ENCODE results near the gene ALKBH3. TPM values are rescaled to one million over a fixed set of nuclear protein-coding genes. Genes with fewer than 3 reads are reported as not detected.

The ALKBH3 gene
- total RNA-seq, 1 experiment from 2014 or later: not detected

- Histone ChIP-seq H3K79me2 (ENCODE audit: low read length) (no peaks in the 10 kb centered on the region), H3K27me3 (ENCODE audit: low read length) (no peaks in the 10 kb centered on the region), H3K9me3 (ENCODE audit: low read length) (no peaks in the 10 kb centered on the region), H3K27ac (ENCODE audit: low read length) (no peak overlapping the region), H2AFZ (ENCODE audit: low read length) (no peak overlapping the region; the same call in 1 of the 2 replicates), H3K4me3 (ENCODE audit: low read length) (no peak overlapping the region), H3K9ac (ENCODE audit: low read length) (no peak overlapping the region), H4K20me1 (ENCODE audit: insufficient read depth, low read depth, low read length) (no peaks in the 10 kb centered on the region), H3K9me2 (replicated peaks; ENCODE audit: insufficient read depth, low read length) (no peaks in the 10 kb centered on the region), H3K4me2 (ENCODE audit: low read depth, low read length, poor library complexity, severe bottlenecking) (no peak overlapping the region), H3K36me3 (ENCODE audit: insufficient read depth, low read length) (no peaks in the 10 kb centered on the region), H3K4me1 (ENCODE audit: low read length) (no peaks in the 10 kb centered on the region)
- no peak for DNase-seq
These were observed 40.2 kb downstream of the ALKBH3 start for GRCh38 chr11:43920598-43921419.

DNA sequence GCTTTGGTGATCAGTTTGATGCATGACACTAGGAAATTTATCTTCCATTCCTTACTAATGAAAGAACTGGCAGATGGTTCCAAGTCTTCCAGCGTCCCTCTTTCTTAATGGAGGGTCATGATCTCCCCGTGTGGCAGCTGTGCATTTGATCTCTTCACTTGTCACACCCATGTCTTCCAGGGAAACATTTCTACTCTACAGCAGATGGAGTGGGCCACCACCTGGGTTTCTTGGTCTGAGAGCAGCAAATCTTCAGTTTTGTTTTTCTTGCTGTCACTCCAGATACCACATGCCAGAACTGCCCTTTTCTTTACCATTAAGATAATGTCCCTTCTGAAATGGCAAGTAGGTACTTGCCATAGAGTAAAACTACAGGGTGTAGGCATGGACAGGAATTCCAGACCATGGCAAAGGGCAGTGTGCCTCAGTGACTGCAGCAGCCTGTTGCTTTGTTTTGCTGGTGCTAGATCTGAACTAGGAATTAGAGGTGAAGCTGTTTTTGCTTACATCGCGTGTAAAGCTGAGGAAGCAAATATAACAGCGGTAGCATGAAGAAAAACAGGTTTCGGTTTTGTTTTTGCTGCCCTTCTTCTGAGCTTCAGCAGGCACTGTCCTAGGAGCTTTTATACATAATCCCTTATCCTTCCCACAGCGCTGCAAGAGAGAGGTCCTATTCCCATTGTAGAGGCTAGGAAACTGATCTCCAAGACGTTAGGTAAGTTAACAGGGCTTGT, 41.1 kb downstream of the ALKBH3 start:
- no peaks in the 10 kb centered on the region for H3K9me2 ChIP-seq (replicated peaks; ENCODE audit: insufficient read depth, low read length)
- no peaks in the 10 kb centered on the region for H3K36me3 ChIP-seq (ENCODE audit: insufficient read depth, low read length)

DNA sequence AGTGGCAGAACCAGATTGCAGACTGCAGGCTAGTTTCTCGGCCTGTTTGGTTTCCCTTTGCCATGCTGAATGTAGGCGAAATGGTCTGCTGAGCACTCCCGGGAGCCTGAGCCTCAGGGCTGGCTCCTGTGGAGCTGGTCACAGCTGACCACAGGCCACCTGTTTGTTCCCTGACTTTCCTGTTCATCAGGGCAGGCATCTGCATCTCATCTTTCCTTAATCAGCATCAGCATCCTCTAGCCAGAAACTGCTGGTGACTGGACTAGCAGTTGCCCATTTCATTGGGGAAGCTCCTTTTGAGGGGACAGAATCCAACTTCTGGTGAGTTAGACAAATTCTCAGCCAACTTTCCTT, 41.6 kb downstream of the ALKBH3 start:
- Histone ChIP-seq H3K9ac (ENCODE audit: low read length) (no peak overlapping the region), H3K4me1 (ENCODE audit: low read length) (no peaks in the 10 kb centered on the region), H3K79me2 (ENCODE audit: low read length) (no peaks in the 10 kb centered on the region), H4K20me1 (ENCODE audit: insufficient read depth, low read depth, low read length) (no peaks in the 10 kb centered on the region), H3K27ac (ENCODE audit: low read length) (no peak overlapping the region), H3K9me2 (replicated peaks; ENCODE audit: insufficient read depth, low read length) (no peaks in the 10 kb centered on the region), H2AFZ (ENCODE audit: low read length) (no peak overlapping the region), H3K4me3 (ENCODE audit: low read length) (no peak overlapping the region), H3K9me3 (ENCODE audit: low read length) (no peaks in the 10 kb centered on the region), H3K27me3 (ENCODE audit: low read length) (no peaks in the 10 kb centered on the region), H3K36me3 (ENCODE audit: insufficient read depth, low read length) (no peaks in the 10 kb centered on the region), H3K4me2 (ENCODE audit: low read depth, low read length, poor library complexity, severe bottlenecking) (no peak overlapping the region)
- no peak for DNase-seq

More for the DNA sequence above, 41.1 kb downstream of the ALKBH3 start:
- Histone ChIP-seq H3K4me3 (ENCODE audit: low read length) (no peak overlapping the region), H3K27ac (ENCODE audit: low read length) (no peak overlapping the region), H2AFZ (ENCODE audit: low read length) (no peak overlapping the region), H3K4me1 (ENCODE audit: low read length) (no peaks in the 10 kb centered on the region), H3K9ac (ENCODE audit: low read length) (no peak overlapping the region), H3K9me3 (ENCODE audit: low read length) (no peaks in the 10 kb centered on the region), H3K79me2 (ENCODE audit: low read length) (no peaks in the 10 kb centered on the region), H3K27me3 (ENCODE audit: low read length) (no peaks in the 10 kb centered on the region), H3K4me2 (ENCODE audit: low read depth, low read length, poor library complexity, severe bottlenecking) (no peak overlapping the region), H4K20me1 (ENCODE audit: insufficient read depth, low read depth, low read length) (no peaks in the 10 kb centered on the region)
- DNase-seq: no peak

DNA sequence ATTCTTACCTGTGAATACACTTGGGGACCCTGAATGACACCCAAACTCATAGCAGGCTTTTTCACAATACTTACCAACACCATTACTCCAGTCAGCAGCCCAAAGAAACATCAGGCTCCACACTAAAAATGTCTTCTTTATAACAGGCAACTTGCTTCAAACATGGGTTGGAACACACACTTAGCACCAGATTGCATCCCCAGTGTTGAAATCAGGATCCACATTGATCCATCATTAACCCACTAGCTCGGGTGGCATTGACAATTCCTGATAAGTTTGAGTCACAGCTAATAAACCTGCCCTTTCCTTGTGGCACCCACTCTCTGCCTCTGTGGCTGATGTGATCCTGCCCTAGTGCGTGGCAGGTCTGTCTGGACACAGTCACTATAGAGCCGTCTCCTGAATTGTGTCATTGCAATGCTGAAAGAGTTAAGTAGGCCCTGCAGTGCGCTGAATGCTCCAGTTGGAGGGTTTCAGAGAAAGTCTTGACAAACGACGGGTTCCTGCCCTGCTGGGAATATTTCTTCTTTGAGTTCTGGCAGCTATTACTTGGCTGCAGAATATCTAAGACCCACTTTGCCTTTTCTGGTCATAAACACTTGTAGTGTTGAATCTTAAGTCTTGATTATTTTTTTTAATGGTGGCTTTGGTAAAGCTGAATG, 42.2 kb downstream of the ALKBH3 start:
- H3K9me2 ChIP-seq (replicated peaks; ENCODE audit: insufficient read depth, low read length): no peaks in the 10 kb centered on the region
- H4K20me1 ChIP-seq (ENCODE audit: insufficient read depth, low read depth, low read length): no peaks in the 10 kb centered on the region
- H3K4me3 ChIP-seq (ENCODE audit: low read length): no peak overlapping the region
- no peak overlapping the region for H2AFZ ChIP-seq (ENCODE audit: low read length)
- H3K79me2 ChIP-seq (ENCODE audit: low read length): no peaks in the 10 kb centered on the region
- H3K9ac ChIP-seq (ENCODE audit: low read length): no peak overlapping the region
- no peak overlapping the region for H3K27ac ChIP-seq (ENCODE audit: low read length)
- no peaks in the 10 kb centered on the region for H3K4me1 ChIP-seq (ENCODE audit: low read length)
- H3K4me2 ChIP-seq (ENCODE audit: low read depth, low read length, poor library complexity, severe bottlenecking): no peak overlapping the region
- no peaks in the 10 kb centered on the region for H3K9me3 ChIP-seq (ENCODE audit: low read length)
- no peaks in the 10 kb centered on the region for H3K27me3 ChIP-seq (ENCODE audit: low read length)
- H3K36me3 ChIP-seq (ENCODE audit: insufficient read depth, low read length): no peaks in the 10 kb centered on the region
- no peak for DNase-seq

DNA sequence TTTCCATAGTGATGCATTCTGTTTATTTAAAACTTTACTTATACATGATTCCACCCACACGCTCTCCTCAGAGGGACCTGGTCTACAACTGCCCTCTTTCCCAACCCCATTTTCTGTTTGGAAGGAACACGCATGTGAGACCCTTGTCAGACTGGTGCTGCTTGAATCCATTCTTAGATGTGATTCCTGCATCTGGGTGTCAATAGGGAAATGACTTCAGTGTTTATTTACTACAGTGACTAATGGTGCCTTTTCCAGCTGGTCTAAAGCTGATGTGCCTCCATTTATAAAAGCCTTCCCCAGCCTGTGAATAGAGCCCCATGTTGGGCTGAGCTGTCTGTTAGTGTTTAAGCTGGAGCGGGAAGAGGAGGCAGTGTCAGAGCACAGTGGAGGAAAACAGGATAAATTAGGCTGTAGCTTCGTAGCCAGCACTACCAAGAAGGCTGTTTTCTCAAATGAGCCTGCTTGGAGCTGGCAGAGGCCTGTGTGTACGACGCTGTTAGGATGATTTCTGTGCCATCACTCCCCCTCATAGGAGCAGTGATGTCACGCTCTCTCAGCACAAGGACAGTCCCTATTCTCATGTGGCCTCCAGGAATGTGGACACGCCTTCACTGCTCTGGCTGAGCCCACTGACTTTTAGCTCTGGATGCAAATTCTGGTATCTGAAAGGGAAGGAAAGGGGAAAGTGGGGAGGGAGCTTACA, 42.9 kb downstream of the ALKBH3 start:
- Histone ChIP-seq H3K9me2 (replicated peaks; ENCODE audit: insufficient read depth, low read length) (no peaks in the 10 kb centered on the region), H3K36me3 (ENCODE audit: insufficient read depth, low read length) (no peaks in the 10 kb centered on the region), H2AFZ (ENCODE audit: low read length) (no peak overlapping the region), H3K4me1 (ENCODE audit: low read length) (no peaks in the 10 kb centered on the region), H3K79me2 (ENCODE audit: low read length) (no peaks in the 10 kb centered on the region), H3K27ac (ENCODE audit: low read length) (no peak overlapping the region), H3K9ac (ENCODE audit: low read length) (no peak overlapping the region), H3K27me3 (ENCODE audit: low read length) (no peaks in the 10 kb centered on the region), H4K20me1 (ENCODE audit: insufficient read depth, low read depth, low read length) (no peaks in the 10 kb centered on the region), H3K9me3 (ENCODE audit: low read length) (no peaks in the 10 kb centered on the region), H3K4me3 (ENCODE audit: low read length) (no peak overlapping the region), H3K4me2 (ENCODE audit: low read depth, low read length, poor library complexity, severe bottlenecking) (no peak overlapping the region)
- DNase-seq: no peak

DNA sequence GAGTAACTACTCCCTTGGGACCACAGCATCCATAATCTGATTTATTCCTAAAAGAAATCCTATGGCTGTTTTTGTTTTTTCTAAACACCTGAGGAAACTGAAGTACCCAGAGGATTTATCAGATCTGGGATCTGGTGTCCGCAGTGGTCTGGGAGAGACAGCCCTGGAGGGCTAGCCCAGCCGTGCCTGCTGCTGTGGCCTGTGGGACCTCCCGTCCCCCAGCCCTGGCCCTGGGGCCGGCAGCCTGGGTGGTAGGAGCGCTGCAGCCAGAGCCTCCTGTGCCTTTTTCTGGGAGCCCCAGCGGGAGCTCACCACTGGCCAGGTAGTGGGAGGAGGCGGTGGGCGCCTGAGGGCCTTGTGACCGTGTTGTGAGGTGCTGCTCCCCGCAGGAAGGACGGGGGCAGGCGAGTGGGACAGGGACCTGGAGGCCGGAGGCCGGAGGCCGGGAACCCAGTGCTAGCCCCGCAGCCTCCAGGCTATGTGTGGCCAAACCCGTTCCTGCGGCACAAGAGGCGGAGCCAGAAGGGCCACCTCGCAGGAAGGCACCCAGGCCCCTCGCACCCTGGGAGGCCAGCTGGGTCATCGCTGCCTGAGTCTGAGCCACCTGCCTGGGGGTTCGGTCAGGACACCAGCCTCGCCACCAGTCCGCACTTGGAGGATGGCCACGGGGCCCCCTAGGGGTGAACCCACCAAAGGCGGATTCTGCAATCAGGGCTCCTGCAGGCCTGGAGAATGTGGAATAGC, 43.7 kb downstream of the ALKBH3 start:
- H3K9me2 ChIP-seq (replicated peaks; ENCODE audit: insufficient read depth, low read length): no peaks in the 10 kb centered on the region

DNA sequence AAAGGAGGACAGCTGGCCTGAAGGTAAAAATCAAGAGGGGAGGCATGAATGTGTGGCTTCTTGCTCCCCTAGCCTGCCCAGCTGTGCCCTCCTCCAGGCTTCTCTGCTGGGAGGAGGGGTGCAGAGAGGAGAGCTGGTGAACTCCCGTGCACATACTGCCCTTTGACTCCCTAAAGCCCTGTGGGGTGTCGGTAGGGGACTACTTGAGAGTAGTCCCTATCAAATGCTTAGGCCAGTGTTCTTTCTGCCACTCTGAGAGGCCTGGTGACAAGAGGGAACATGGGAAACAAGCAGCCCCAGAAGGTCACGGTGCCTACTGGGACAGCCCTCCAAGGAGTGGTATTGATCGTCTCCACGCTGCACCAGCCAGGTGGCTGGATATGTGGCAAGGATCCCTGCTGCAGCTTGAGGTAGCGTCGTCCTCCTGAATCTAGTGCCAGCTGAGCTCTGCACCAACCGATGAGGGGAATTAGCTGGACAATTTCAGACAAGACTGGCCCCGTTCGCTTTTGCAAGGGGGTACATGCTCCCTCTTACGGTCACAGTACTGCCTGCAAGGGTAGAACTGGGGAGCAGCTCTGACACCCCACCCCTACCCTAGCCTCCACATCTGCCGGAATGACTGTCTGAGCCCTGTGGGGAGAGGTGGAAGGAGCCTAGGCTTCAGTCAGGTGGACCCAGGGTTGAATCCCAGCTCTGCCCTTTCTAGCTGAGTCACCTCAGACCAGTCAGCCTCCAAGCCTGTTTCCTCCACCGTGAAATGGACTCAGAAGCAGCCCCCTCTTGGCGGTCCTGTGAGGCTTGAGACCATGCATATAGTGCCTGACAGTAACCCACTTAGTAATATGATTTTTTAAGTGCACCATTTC, 44.7 kb downstream of the ALKBH3 start:
- H3K27me3 ChIP-seq (ENCODE audit: low read length): no peaks in the 10 kb centered on the region
- H3K4me3 ChIP-seq (ENCODE audit: low read length): no peak overlapping the region
- H2AFZ ChIP-seq (ENCODE audit: low read length): no peak overlapping the region

More for the DNA sequence above, 43.7 kb downstream of the ALKBH3 start:
- Histone ChIP-seq H3K4me2 (ENCODE audit: low read depth, low read length, poor library complexity, severe bottlenecking) (no peak overlapping the region), H3K79me2 (ENCODE audit: low read length) (no peaks in the 10 kb centered on the region), H3K9me3 (ENCODE audit: low read length) (no peaks in the 10 kb centered on the region), H3K36me3 (ENCODE audit: insufficient read depth, low read length) (no peaks in the 10 kb centered on the region), H3K27ac (ENCODE audit: low read length) (no peak overlapping the region), H3K4me3 (ENCODE audit: low read length) (no peak overlapping the region), H3K9ac (ENCODE audit: low read length) (no peak overlapping the region), H4K20me1 (ENCODE audit: insufficient read depth, low read depth, low read length) (no peaks in the 10 kb centered on the region), H3K4me1 (ENCODE audit: low read length) (no peaks in the 10 kb centered on the region), H3K27me3 (ENCODE audit: low read length) (no peaks in the 10 kb centered on the region), H2AFZ (ENCODE audit: low read length) (no peak overlapping the region)
- no peak for DNase-seq

More for the DNA sequence above, 44.7 kb downstream of the ALKBH3 start:
- no peak overlapping the region for H3K9ac ChIP-seq (ENCODE audit: low read length)
- DNase-seq: no peak
- no peaks in the 10 kb centered on the region for H4K20me1 ChIP-seq (ENCODE audit: insufficient read depth, low read depth, low read length)
- no peak overlapping the region for H3K27ac ChIP-seq (ENCODE audit: low read length)
- H3K36me3 ChIP-seq (ENCODE audit: insufficient read depth, low read length): no peaks in the 10 kb centered on the region
- H3K9me3 ChIP-seq (ENCODE audit: low read length): no peaks in the 10 kb centered on the region
- no peaks in the 10 kb centered on the region for H3K4me1 ChIP-seq (ENCODE audit: low read length)
- no peaks in the 10 kb centered on the region for H3K9me2 ChIP-seq (replicated peaks; ENCODE audit: insufficient read depth, low read length)
- H3K79me2 ChIP-seq (ENCODE audit: low read length): no peaks in the 10 kb centered on the region
- no peak overlapping the region for H3K4me2 ChIP-seq (ENCODE audit: low read depth, low read length, poor library complexity, severe bottlenecking)
